Ascending aorta (tissue), 2 donors: ENCODE measurements around the gene MCFD2. TPM values are rescaled to one million over a fixed set of nuclear protein-coding genes. Genes with fewer than 3 reads are reported as not detected.

Source experiments
- DNase-seq, 2 donors: peaks; one replicate each; pipeline ENCODE4 v3.0.0-alpha.2; 2019; ENCODE audit warnings: low spot score in 2 of 2
- H3K27ac ChIP-seq, 2 donors: fragments of 200-600 bp; sonication (generic); one replicate each; pipeline ENCODE4 v1.5.1; 2016 to 2017; ENCODE audit warnings: mild to moderate bottlenecking in 1 of 2
- H3K27me3 ChIP-seq: fragments of 200-600 bp; sonication (generic); one replicate; pipeline ENCODE4 v1.5.1; 2017
- H3K36me3 ChIP-seq, 2 donors: fragments of 200-600 bp; sonication (generic); one replicate each; pipeline ENCODE4 v1.5.1; 2016
- H3K4me1 ChIP-seq, 2 donors: fragments of 200-600 bp; sonication (generic); one replicate each; pipeline ENCODE4 v1.5.1; 2016 to 2017; ENCODE audit warnings: mild to moderate bottlenecking in 1 of 2
- H3K4me3 ChIP-seq, 2 donors: fragments of 200-600 bp; sonication (generic); one replicate each; pipeline ENCODE4 v1.5.1; 2016 to 2017; ENCODE audit warnings: mild to moderate bottlenecking in 1 of 2
- H3K9me3 ChIP-seq, 2 donors: fragments of 200-600 bp; sonication (generic); one replicate each; pipeline ENCODE4 v1.5.1; 2016
- CTCF ChIP-seq, 3 experiments: fragments of 200-600 bp in 2 of 3; fragments of 450-650 bp in 1 of 3; sonication (generic) in 2 of 3; IDR thresholded peaks; one replicate each; pipeline ENCODE4 v1.5.1; 2016 to 2019; ENCODE audit warnings: antibody characterized with exemption in 3 of 3, mild to moderate bottlenecking in 1 of 3, moderate library complexity in 1 of 3
- intact Hi-C: fragments of 100-400 bp; cut with DNase I; formaldehyde crosslinking; loops from one replicate; pipeline ENCODE4 v1.15.1; 2023
- total RNA-seq: library from RNA; depleted of rRNA; stranded (reverse); fragments of >200 nt; gene quantifications from one replicate; pipeline ENCODE4 v1.1.0, GENCODE V29; 2016

Gene MCFD2
- total RNA-seq, 1 donor from 2014 or later: 171 TPM

- intact Hi-C loops: loop anchor here (10.0 kb wide), 1 partner anchor 1832 kb away; no protein-coding TSS in a partner anchor
- H3K27ac ChIP-seq: peak overlapping the region; percentile 70 to 83
- DNase-seq: no peak
- no peak for TF ChIP-seq CTCF (IDR thresholded peaks at IDR 0.05)
- no peak overlapping the region for H3K4me3 ChIP-seq
- H3K27me3 ChIP-seq: no peaks in the 10 kb centered on the region
- no peaks in the 10 kb centered on the region for H3K9me3 ChIP-seq
- peaks cover 9 to 22% of the 10 kb centered on the region in 2 donors for H3K4me1 ChIP-seq
- H3K36me3 ChIP-seq: no peaks in the 10 kb centered on the region
These were observed 59.3 kb downstream of the MCFD2 start for GRCh38 chr2:46856336-46856735.

- DNase-seq: no peak
- TF ChIP-seq CTCF (IDR thresholded peaks at IDR 0.05): no peak
- Histone ChIP-seq H3K4me3 (no peak overlapping the region), H3K27ac (peak overlapping the region; percentile 70 to 83), H3K4me1 (peaks cover 10 to 27% of the 10 kb centered on the region in 2 donors), H3K36me3 (no peaks in the 10 kb centered on the region), H3K9me3 (no peaks in the 10 kb centered on the region), H3K27me3 (no peaks in the 10 kb centered on the region)
- intact Hi-C loops: loop anchor here (10.0 kb wide), 1 partner anchor 1831 kb away; no protein-coding TSS in a partner anchor
These were observed 59.8 kb downstream of the MCFD2 start for GRCh38 chr2:46855805-46856204.

- Histone ChIP-seq H3K27me3 (no peaks in the 10 kb centered on the region), H3K27ac (peak overlapping the region; percentile 70 to 83), H3K9me3 (no peaks in the 10 kb centered on the region), H3K4me3 (no peak overlapping the region), H3K36me3 (no peaks in the 10 kb centered on the region), H3K4me1 (peaks cover 25 to 41% of the 10 kb centered on the region in 2 donors)
- no peak for DNase-seq
- intact Hi-C loops: loop anchor here (10.0 kb wide), 1 partner anchor 1829 kb away; no protein-coding TSS in a partner anchor
- no peak for TF ChIP-seq CTCF (IDR thresholded peaks at IDR 0.05)
These were observed 61.3 kb downstream of the MCFD2 start for GRCh38 chr2:46854260-46854659.

GRCh38 chr2:46852598-46852997 lies 63.0 kb downstream of the MCFD2 start:
- Histone ChIP-seq H3K27ac (peak overlapping the region in 1 of 2 donors; percentile 22), H3K9me3 (no peaks in the 10 kb centered on the region), H3K27me3 (no peaks in the 10 kb centered on the region), H3K4me3 (no peak overlapping the region), H3K4me1 (peaks cover 39 to 56% of the 10 kb centered on the region in 2 donors), H3K36me3 (no peaks in the 10 kb centered on the region)
- TF ChIP-seq CTCF (IDR thresholded peaks at IDR 0.05): no peak
- intact Hi-C loops: loop anchor here (10.0 kb wide), 1 partner anchor 1828 kb away; no protein-coding TSS in a partner anchor
- DNase-seq: no peak

GRCh38 chr2:46852124-46852523 lies 63.5 kb downstream of the MCFD2 start:
- H3K36me3 ChIP-seq: no peaks in the 10 kb centered on the region
- no peaks in the 10 kb centered on the region for H3K27me3 ChIP-seq
- intact Hi-C loops: loop anchor here (10.0 kb wide), 1 partner anchor 1827 kb away; no protein-coding TSS in a partner anchor
- no peak overlapping the region for H3K27ac ChIP-seq
- peaks cover 42 to 58% of the 10 kb centered on the region in 2 donors for H3K4me1 ChIP-seq
- no peaks in the 10 kb centered on the region for H3K9me3 ChIP-seq
- no peak overlapping the region for H3K4me3 ChIP-seq
- no peak for DNase-seq
- no peak for TF ChIP-seq CTCF (IDR thresholded peaks at IDR 0.05)

Other genes starting within 250 kb of the MCFD2 start
- 8.9 TPM for gene SOCS5, start 216.5 kb downstream of the MCFD2 start, total RNA-seq
- 181 TPM for gene TTC7A, start 25.4 kb upstream of the MCFD2 start, total RNA-seq
- not detected for gene STPG4, start 239.5 kb upstream of the MCFD2 start, total RNA-seq